ACC112 (cell line): ENCODE data around the gene BLNK.

Experiments used
- H2AFZ ChIP-seq: fragments of 200-600 bp; sonication (generic); one replicate; pipeline ENCODE4 v1.6.0; 2017; ENCODE audit warnings: antibody characterized with exemption, low read length; ENCODE audit not compliant: unreplicated experiment
- H3K27ac ChIP-seq: fragments of 200-600 bp; sonication (generic); 2 replicates; pipeline ENCODE4 v1.5.1; 2014; ENCODE audit warnings: low read depth, mild to moderate bottlenecking, antibody characterized with exemption, low read length, moderate library complexity
- H3K27me3 ChIP-seq: fragments of 200-600 bp; sonication (generic); 2 replicates; pipeline ENCODE4 v1.6.1; 2014; ENCODE audit warnings: mild to moderate bottlenecking, antibody characterized with exemption, low read length, moderate library complexity, mixed read lengths; ENCODE audit not compliant: insufficient read depth
- H3K36me3 ChIP-seq: fragments of 200-600 bp; sonication (generic); 2 replicates; pipeline ENCODE4 v1.6.1; 2016; ENCODE audit warnings: mild to moderate bottlenecking, antibody characterized with exemption, low read length, moderate library complexity, mixed read lengths; ENCODE audit not compliant: insufficient read depth
- H3K4me1 ChIP-seq: fragments of 200-600 bp; sonication (generic); one replicate; pipeline ENCODE4 v1.6.1; 2016; ENCODE audit warnings: low read length, mixed read lengths; ENCODE audit not compliant: insufficient read depth, unreplicated experiment, control insufficient read depth
- H3K4me3 ChIP-seq: fragments of 200-600 bp; sonication (generic); 2 replicates; pipeline ENCODE4 v1.5.1; 2014; ENCODE audit warnings: mild to moderate bottlenecking, low read depth, low read length
- H3K79me2 ChIP-seq: fragments of 200-600 bp; sonication (generic); one replicate; pipeline ENCODE4 v1.6.0; 2016; ENCODE audit warnings: low read length; ENCODE audit not compliant: control insufficient read depth, unreplicated experiment, insufficient read depth

The BLNK gene

GRCh38 chr10:96287392-96288105, 16.2 kb upstream of the BLNK start:
- Histone ChIP-seq H3K27ac (no peak overlapping the region), H3K79me2 (no peaks in the 10 kb centered on the region), H3K36me3 (no peaks in the 10 kb centered on the region), H3K4me3 (no peak overlapping the region), H3K4me1 (no peaks in the 10 kb centered on the region), H3K27me3 (peaks cover 24% of the 10 kb centered on the region), H2AFZ (no peak overlapping the region)

DNA sequence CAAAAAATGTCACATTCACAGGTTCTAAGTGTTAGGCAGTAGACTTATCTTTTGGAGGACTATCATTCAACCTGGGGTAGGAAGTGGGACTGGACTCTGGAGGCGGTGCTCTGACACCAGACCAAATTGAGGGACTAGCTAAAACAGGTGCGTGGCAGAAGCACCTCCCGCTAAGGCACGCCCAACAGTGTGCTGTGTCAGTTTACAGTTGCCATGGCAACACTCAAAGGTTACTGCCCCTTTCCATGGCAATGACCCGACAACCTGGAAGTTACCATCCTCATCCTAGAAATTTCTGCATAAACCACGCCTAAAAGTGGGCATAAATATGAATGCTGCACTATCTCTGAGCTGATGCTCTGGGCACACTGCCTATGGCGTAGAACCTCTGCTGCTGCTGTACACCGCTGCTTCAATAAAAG, 14.0 kb upstream of the BLNK start:
- H3K27ac ChIP-seq = no peak overlapping the region
- H3K36me3 ChIP-seq = no peaks in the 10 kb centered on the region
- peaks cover 8% of the 10 kb centered on the region; the same call in 1 of the 2 replicates for H3K27me3 ChIP-seq
- H3K4me1 ChIP-seq = no peaks in the 10 kb centered on the region
- no peaks in the 10 kb centered on the region for H3K79me2 ChIP-seq
- H2AFZ ChIP-seq = no peak overlapping the region
- H3K4me3 ChIP-seq = no peak overlapping the region

GRCh38 chr10:96283756-96284155, 12.4 kb upstream of the BLNK start:
- Histone ChIP-seq H3K36me3 (no peaks in the 10 kb centered on the region), H3K79me2 (no peaks in the 10 kb centered on the region), H3K27ac (no peak overlapping the region), H3K4me1 (no peaks in the 10 kb centered on the region), H2AFZ (no peak overlapping the region), H3K4me3 (no peak overlapping the region), H3K27me3 (no peaks in the 10 kb centered on the region; the same call in 1 of the 2 replicates)

DNA sequence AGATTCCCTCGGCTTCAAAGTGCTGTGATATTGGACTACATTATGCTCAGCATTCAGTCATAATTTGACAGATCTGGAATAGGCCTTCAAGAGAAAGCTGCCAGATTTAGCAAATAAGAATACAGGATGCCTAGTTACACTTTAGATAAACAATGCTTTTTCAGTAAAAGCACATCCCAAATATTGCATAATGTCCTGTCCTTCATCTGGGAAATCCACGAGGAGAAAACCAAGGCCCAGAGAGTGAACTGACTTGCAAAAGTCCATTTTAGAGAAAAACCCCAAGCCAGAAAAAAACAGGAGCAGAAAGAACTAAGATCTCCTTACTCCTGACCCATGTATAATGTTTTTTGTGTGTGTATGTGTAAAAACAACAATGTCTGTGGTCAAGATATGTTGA, 12.0 kb upstream of the BLNK start:
- Histone ChIP-seq H3K36me3 (no peaks in the 10 kb centered on the region), H3K27ac (no peak overlapping the region), H2AFZ (no peak overlapping the region), H3K4me1 (no peaks in the 10 kb centered on the region), H3K27me3 (no peaks in the 10 kb centered on the region; the same call in 1 of the 2 replicates), H3K4me3 (no peak overlapping the region), H3K79me2 (no peaks in the 10 kb centered on the region)

DNA sequence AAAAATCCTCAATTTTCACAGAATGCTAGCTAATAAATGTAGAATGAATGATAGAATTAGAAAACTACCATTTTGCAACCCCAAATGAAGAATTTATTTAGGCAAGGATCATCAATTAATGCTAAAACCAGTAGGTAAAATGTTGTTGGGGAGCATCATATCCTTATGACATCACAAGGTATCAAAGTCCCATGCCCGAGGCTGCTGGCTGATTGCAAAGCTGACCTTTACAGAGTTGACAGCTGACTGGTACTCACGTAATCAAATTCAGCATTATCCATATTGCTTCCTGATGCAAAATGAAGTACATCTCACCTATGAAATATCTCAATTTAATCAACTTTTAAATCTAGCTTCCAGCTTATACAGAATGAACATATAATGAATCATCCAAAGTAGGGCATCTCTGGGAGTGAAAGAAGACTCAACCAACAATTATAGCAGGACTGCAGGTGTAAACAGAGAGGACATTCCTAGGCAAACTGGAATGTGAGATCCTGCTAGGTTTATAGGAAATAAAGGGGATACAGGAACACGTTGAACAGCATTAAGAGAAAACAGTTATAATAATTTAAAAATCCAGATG, 10.2 kb upstream of the BLNK start:
- no peaks in the 10 kb centered on the region for H3K36me3 ChIP-seq
- no peak overlapping the region for H3K27ac ChIP-seq
- H2AFZ ChIP-seq = no peak overlapping the region
- peaks cover 1% of the 10 kb centered on the region for H3K4me1 ChIP-seq
- H3K27me3 ChIP-seq = no peaks in the 10 kb centered on the region; the same call in 1 of the 2 replicates
- H3K79me2 ChIP-seq = no peaks in the 10 kb centered on the region
- H3K4me3 ChIP-seq = no peak overlapping the region

GRCh38 chr10:96280859-96281258, 9.5 kb upstream of the BLNK start:
- Histone ChIP-seq H3K79me2 (no peaks in the 10 kb centered on the region), H3K4me1 (peaks cover 3% of the 10 kb centered on the region), H2AFZ (no peak overlapping the region), H3K27me3 (no peaks in the 10 kb centered on the region), H3K4me3 (no peak overlapping the region), H3K27ac (no peak overlapping the region), H3K36me3 (no peaks in the 10 kb centered on the region)

DNA sequence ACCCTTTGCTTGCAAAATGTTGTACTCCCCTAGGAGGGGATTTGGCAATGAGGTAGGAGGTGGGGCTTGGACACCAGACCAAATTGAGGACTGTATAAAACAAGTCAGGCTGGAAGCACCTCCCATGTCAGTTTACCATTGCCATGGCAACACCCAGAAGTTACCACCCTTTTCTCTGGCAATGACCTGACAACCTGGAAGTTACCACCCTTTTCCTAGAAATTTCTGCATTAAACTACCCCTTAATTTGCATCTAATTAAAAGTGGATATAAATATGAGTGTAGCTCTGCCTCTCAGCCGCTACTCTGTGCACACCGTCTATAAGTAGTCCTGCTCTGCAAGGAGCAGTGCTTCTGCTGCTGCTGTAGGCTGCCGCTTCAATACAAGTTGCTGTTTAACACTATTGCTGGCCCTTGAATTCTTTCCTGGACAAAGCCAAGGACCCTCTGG, 7.8 kb upstream of the BLNK start:
- Histone ChIP-seq H3K36me3 (no peaks in the 10 kb centered on the region), H3K79me2 (no peaks in the 10 kb centered on the region), H3K27me3 (no peaks in the 10 kb centered on the region), H3K4me1 (peaks cover 6% of the 10 kb centered on the region), H2AFZ (no peak overlapping the region), H3K4me3 (no peak overlapping the region), H3K27ac (no peak overlapping the region)

- Histone ChIP-seq H3K4me3 (no peak overlapping the region), H3K4me1 (peaks cover 6% of the 10 kb centered on the region), H2AFZ (no peak overlapping the region), H3K79me2 (no peaks in the 10 kb centered on the region), H3K36me3 (no peaks in the 10 kb centered on the region), H3K27ac (no peak overlapping the region), H3K27me3 (peaks cover 7% of the 10 kb centered on the region; the same call in 1 of the 2 replicates)
Measured at GRCh38 chr10:96276831-96277230, 5.5 kb upstream of the BLNK start.

DNA sequence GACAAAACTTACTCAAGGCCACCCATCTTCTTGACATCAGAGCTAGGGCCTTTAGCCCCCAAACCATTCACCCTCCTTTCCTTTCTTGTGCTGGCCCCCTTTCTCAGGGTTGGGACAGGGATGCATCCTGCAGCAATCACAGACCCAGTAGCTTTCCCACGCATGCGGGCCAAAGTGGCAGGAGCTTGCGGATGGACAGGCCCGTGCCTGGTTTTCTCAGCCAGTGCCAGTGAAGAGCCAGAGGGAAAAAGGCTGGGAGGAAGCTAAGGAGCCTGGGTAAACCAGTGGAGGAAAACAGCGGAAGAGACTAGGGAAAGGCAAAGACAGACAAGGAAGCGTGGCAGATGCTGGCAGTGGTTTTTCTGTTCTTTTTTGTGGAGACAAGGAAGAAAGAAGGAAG, 5.1 kb upstream of the BLNK start:
- no peak overlapping the region for H2AFZ ChIP-seq
- no peak overlapping the region for H3K4me3 ChIP-seq
- H3K27ac ChIP-seq = no peak overlapping the region
- peaks cover 6% of the 10 kb centered on the region for H3K4me1 ChIP-seq
- peaks cover 8% of the 10 kb centered on the region; the same call in 1 of the 2 replicates for H3K27me3 ChIP-seq
- no peaks in the 10 kb centered on the region for H3K79me2 ChIP-seq
- no peaks in the 10 kb centered on the region for H3K36me3 ChIP-seq

GRCh38 chr10:96275685-96276418, 4.5 kb upstream of the BLNK start:
- H2AFZ ChIP-seq = no peak overlapping the region
- H3K27me3 ChIP-seq = peaks cover 8% of the 10 kb centered on the region; the same call in 1 of the 2 replicates
- peaks cover 11% of the 10 kb centered on the region for H3K4me1 ChIP-seq
- no peak overlapping the region for H3K4me3 ChIP-seq
- no peaks in the 10 kb centered on the region for H3K79me2 ChIP-seq
- H3K36me3 ChIP-seq = no peaks in the 10 kb centered on the region
- no peak overlapping the region for H3K27ac ChIP-seq
